ENCODE results near the gene PPP6R3.

The PPP6R3 gene

DNA sequence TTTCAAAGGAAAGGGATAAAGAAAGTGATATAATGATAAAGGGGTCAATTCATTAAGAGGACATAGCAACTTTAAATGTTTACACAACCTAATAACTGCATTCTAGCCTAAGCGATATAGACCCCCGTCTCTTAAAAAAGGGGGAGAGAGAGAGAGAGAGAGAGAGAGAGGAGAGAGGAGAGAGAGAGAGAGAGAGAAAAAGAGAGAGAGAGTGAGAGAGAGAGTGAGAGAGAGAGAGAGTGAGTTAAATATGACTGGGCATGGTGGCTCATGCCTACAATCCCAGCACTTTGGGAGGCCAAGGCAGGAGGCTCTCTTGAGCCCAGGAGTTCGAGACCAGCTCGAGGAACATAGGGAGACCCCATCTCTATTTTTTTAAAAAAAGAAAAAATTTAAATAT, 133.6 kb downstream of the PPP6R3 start:
- Histone ChIP-seq H3K27ac (no peak overlapping the region), H3K4me3 (IDR thresholded peaks at IDR 0.05; ENCODE audit: insufficient read depth, low read depth, low read length) (no peak overlapping the region), H3K27me3 (ENCODE audit: insufficient read depth, low read depth) (no peaks in the 10 kb centered on the region), H4K20me1 (ENCODE audit: insufficient read depth) (no peaks in the 10 kb centered on the region), H3K79me2 (ENCODE audit: insufficient read depth, low read depth) (no peaks in the 10 kb centered on the region), H2AFZ (ENCODE audit: low read depth) (no peak overlapping the region), H3K4me1 (ENCODE audit: low read depth, poor library complexity, severe bottlenecking) (no peaks in the 10 kb centered on the region), H3K36me3 (ENCODE audit: insufficient read depth) (peaks cover 4% of the 10 kb centered on the region; the same call in 1 of the 2 replicates), H3K4me2 (no peak overlapping the region), H3K9ac (no peak overlapping the region)
- TF ChIP-seq, protein P1, sequence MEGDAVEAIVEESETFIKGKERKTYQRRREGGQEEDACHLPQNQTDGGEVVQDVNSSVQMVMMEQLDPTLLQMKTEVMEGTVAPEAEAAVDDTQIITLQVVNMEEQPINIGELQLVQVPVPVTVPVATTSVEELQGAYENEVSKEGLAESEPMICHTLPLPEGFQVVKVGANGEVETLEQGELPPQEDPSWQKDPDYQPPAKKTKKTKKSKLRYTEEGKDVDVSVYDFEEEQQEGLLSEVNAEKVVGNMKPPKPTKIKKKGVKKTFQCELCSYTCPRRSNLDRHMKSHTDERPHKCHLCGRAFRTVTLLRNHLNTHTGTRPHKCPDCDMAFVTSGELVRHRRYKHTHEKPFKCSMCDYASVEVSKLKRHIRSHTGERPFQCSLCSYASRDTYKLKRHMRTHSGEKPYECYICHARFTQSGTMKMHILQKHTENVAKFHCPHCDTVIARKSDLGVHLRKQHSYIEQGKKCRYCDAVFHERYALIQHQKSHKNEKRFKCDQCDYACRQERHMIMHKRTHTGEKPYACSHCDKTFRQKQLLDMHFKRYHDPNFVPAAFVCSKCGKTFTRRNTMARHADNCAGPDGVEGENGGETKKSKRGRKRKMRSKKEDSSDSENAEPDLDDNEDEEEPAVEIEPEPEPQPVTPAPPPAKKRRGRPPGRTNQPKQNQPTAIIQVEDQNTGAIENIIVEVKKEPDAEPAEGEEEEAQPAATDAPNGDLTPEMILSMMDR (conservative IDR thresholded peaks at IDR 0.05; ENCODE audit: low read depth, low read length) = no peak

DNA sequence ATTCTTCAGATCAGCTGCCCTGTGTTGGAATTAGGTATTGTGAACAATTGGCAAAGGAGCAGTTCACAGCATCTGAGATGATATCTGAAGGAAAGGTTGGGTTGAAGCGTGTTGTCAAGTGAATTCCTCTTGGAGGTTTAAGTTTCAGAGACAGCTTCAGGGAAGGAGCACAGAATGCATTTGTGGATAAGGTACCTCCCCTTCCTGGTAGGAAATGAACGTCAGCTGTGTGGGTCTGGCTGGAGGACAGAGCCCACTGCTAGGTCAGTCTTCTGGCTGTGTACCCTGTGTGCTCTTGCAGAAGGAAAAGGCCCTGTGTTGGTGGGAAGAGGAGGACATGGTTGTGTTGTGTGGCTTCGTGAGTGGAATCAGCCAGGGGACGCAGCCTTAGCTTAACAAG, 135.7 kb downstream of the PPP6R3 start:
- Histone ChIP-seq H3K27me3 (ENCODE audit: insufficient read depth, low read depth) (no peaks in the 10 kb centered on the region), H3K4me1 (ENCODE audit: low read depth, poor library complexity, severe bottlenecking) (no peaks in the 10 kb centered on the region), H3K36me3 (ENCODE audit: insufficient read depth) (peaks cover 18% of the 10 kb centered on the region), H3K4me2 (no peak overlapping the region), H2AFZ (ENCODE audit: low read depth) (no peak overlapping the region), H3K9ac (no peak overlapping the region), H4K20me1 (ENCODE audit: insufficient read depth) (no peaks in the 10 kb centered on the region), H3K4me3 (IDR thresholded peaks at IDR 0.05; ENCODE audit: insufficient read depth, low read depth, low read length) (no peak overlapping the region), H3K27ac (no peak overlapping the region), H3K79me2 (ENCODE audit: insufficient read depth, low read depth) (no peaks in the 10 kb centered on the region)
- TF ChIP-seq, protein P1 (conservative IDR thresholded peaks at IDR 0.05; ENCODE audit: low read depth, low read length) = no peak

DNA sequence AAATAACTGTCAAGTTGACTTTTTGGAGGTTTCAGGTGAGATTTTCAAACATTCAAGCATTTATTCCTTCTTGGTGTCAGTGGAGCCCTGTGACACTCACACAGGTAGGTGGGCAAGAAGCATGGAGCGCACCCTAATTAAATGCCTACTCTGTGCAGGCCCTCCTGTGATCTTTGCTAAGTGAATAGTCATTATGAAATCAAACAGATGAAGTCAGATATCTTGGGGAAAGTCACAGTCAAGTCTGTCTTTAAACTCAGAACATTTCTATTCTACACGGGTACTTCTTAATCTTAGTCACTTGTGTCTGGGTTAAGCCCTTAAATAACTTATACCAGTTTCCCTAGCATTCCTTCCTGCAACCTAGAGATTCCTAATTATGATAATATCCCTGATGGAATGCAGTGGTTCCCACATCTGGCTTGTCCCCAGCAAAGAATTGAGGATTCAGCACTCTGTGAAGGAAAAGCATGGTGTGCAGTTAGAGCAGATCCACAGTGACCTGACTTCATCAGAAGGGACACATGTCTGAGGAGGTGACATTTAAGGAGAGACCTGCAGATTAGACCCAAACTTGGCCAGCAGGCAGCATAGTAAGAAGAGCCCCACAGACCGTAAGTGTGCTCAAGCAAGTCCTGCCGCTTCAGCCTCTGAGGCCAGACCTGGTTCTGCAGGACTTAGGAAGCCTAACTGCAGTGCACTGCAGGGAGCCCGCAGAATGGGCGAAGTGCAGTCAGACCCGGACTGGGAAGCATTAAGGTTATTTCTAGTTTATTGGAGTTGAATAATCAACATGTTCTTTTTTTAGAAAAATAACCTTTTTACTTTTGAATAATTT, 138.5 kb downstream of the PPP6R3 start:
- Histone ChIP-seq H3K4me2 (no peak overlapping the region), H3K27me3 (ENCODE audit: insufficient read depth, low read depth) (no peaks in the 10 kb centered on the region), H3K27ac (no peak overlapping the region), H3K4me3 (IDR thresholded peaks at IDR 0.05; ENCODE audit: insufficient read depth, low read depth, low read length) (no peak overlapping the region), H3K9ac (no peak overlapping the region), H2AFZ (ENCODE audit: low read depth) (no peak overlapping the region), H3K36me3 (ENCODE audit: insufficient read depth) (peaks cover 17% of the 10 kb centered on the region), H3K79me2 (ENCODE audit: insufficient read depth, low read depth) (no peaks in the 10 kb centered on the region), H3K4me1 (ENCODE audit: low read depth, poor library complexity, severe bottlenecking) (no peaks in the 10 kb centered on the region), H4K20me1 (ENCODE audit: insufficient read depth) (no peaks in the 10 kb centered on the region)
- TF ChIP-seq, protein P1 (conservative IDR thresholded peaks at IDR 0.05; ENCODE audit: low read depth, low read length) = no peak

DNA sequence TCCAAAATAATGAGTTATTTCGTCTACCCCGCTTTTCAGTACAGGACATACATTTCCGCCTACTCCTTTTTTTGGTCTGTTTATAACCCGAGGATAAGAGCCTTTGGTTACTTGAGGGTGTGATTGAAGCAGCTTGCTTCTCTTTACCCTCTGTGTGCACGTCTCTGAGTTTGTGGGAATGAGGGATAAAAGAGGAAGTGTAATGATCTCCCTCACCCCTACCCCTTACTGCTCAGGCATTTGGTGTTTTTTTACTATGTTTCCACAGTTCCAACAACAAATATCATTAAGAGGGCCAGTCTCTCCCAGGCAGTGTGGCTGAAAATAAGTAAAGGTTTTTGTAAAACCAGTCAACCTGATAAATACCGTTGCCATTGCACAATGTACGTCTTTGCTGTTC, 140.6 kb downstream of the PPP6R3 start:
- Histone ChIP-seq H3K79me2 (ENCODE audit: insufficient read depth, low read depth) (no peaks in the 10 kb centered on the region), H3K4me1 (ENCODE audit: low read depth, poor library complexity, severe bottlenecking) (no peaks in the 10 kb centered on the region), H3K4me2 (no peak overlapping the region), H4K20me1 (ENCODE audit: insufficient read depth) (no peaks in the 10 kb centered on the region), H2AFZ (ENCODE audit: low read depth) (no peak overlapping the region), H3K36me3 (ENCODE audit: insufficient read depth) (peaks cover 17% of the 10 kb centered on the region), H3K9ac (no peak overlapping the region), H3K4me3 (IDR thresholded peaks at IDR 0.05; ENCODE audit: insufficient read depth, low read depth, low read length) (no peak overlapping the region), H3K27ac (no peak overlapping the region), H3K27me3 (ENCODE audit: insufficient read depth, low read depth) (no peaks in the 10 kb centered on the region)
- TF ChIP-seq, protein P1 (conservative IDR thresholded peaks at IDR 0.05; ENCODE audit: low read depth, low read length) = no peak

Measured in KMS-11 (cell line).